ENCODE data around the gene RTP1. TPM values are rescaled to one million over a fixed set of nuclear protein-coding genes. Genes with fewer than 3 reads are reported as not detected.

Gene RTP1
- not detected in 5 replicates for total RNA-seq (2022; extraction: Qiagen RNA extraction)

GRCh38 chr3:187197335-187197649 is at the start of gene RTP1:
Gene RTP1 (plus strand): TSS chr3:187197486. CDS start chr3:187197516, 30 bp downstream.

Other genes starting within 250 kb of the RTP1 start
- gene RPL39L, start 58.0 kb upstream of the RTP1 start, total RNA-seq (2022; extraction: Qiagen RNA extraction), result 44.5 to 56.6 TPM (median 47.3 TPM) in 5 replicates
- 0.02 to 0.44 TPM (median 0.08 TPM) in 4 of 5 replicates, not detected in the other for gene MASP1, start 94.3 kb downstream of the RTP1 start, total RNA-seq (2022; extraction: Qiagen RNA extraction)
- not detected in 5 replicates for gene RTP4, start 170.9 kb downstream of the RTP1 start, total RNA-seq (2022; extraction: Qiagen RNA extraction)